Eye (tissue), 1 donor: ENCODE measurements around the gene KRTAP9-6.
"Not testable (repeated sequence)": the region's sequence is repeated elsewhere in the genome, so short reads cannot be mapped to it uniquely, and the experiment has no call there.

Experiments
- DNase-seq: peaks from one replicate; pipeline ENCODE4 v3.0.0-alpha.2; 2015

Gene KRTAP9-6, protein sequence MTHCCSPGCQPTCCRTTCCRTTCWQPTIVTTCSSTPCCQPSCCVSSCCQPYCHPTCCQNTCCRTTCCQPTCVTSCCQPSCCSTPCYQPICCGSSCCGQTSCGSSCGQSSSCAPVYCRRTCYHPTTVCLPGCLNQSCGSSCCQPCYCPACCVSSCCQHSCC

DNA sequence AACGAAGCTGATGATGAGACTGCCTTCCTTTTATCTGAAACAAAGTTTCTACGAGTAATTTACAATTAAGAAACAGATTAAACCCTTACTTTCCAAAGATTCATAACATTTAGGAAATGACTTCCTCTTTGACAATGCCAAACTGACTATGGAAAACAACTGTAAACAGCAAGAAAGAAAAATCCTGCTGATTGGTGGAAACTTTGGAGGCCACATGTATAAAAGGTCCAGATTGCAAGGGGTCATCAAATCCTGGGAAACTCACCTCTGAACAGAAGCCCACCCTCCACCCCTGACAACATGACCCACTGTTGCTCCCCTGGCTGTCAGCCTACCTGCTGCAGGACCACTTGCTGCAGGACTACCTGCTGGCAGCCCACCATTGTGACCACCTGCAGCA, at the start of gene KRTAP9-6:
KRTAP9-6 (plus strand) TSS at position 301 of the 400 bp plus-strand sequence; CDS start at position 301, 0 bp downstream.
- no peak for DNase-seq

DNA sequence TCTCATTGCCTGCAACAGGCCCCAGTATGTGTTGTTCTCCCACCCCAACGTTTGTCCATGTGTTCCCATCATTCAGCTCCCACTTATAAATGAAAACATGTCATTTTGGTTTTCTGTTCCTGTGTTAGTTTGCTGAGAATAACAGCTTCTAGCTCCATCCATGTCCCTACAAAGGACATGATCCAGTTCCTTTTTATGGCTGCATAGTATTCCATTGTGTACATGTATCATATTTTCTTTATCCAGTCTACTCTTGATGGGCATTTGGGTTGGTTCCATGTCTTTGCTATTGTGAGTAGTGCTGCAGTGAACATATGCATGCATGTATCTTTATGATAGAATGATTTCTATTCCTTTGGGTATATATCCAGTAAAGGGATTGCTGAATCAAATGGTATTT, 49.5 kb upstream of the KRTAP9-6 start:
- DNase-seq, result no peak

DNA sequence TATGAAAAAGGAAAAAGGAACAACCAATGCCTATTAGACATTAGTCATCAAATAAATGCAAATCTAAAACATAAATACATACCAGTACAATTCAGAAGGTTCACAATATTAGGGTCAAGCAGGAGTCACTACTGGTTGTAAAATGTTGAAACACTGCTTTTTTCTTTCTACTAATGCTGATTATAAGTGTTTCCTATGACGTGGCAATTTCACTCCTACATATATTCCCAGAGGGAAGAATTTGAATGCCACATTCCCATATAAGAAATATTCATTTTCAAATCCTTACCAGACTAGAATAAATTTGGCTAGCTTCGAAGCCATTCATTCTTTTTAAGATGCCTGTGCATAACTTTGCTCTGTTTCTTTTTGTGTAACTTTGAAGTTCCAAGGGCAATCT, 41.4 kb upstream of the KRTAP9-6 start:
- DNase-seq, result no peak

DNA sequence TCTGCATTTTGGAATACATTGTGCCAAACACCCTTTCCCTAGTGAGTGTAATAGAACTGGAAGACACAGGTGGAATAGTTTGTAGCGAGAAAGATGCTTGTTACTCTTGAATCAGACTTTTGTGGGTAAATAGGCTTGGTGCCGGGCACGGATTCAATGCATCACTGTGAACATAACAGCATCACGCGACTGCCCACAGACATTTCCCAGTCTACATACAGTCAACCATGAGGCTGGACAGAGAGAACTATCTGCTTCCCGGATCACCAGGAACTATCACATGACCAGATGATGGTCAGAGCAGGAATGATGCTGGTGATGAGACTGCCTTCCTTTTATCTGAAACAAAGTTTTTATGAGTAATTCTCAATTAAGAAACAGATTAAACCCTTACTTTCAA, 39.1 kb upstream of the KRTAP9-6 start:
- no peak for DNase-seq

DNA sequence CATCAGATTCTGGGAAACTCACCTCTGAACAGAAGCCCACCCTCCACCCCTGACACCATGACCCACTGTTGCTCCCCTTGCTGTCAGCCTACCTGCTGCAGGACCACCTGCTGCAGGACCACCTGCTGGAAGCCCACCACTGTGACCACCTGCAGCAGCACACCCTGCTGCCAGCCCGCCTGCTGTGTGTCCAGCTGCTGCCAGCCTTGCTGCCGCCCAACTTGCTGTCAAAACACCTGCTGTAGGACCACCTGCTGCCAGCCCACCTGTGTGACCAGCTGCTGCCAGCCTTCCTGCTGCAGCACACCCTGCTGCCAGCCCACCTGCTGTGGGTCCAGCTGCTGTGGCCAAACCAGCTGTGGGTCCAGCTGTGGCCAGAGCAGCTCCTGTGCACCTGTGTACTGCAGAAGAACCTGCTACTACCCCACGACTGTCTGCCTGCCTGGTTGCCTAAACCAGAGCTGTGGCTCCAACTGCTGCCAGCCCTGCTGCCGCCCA, 38.5 kb upstream of the KRTAP9-6 start, which contains the start of gene KRTAP9-2:
KRTAP9-2 (plus strand) TSS at position 51 of the 498 bp plus-strand sequence; CDS start at position 58, 7 bp downstream.
- not testable (repeated sequence) for DNase-seq

DNA sequence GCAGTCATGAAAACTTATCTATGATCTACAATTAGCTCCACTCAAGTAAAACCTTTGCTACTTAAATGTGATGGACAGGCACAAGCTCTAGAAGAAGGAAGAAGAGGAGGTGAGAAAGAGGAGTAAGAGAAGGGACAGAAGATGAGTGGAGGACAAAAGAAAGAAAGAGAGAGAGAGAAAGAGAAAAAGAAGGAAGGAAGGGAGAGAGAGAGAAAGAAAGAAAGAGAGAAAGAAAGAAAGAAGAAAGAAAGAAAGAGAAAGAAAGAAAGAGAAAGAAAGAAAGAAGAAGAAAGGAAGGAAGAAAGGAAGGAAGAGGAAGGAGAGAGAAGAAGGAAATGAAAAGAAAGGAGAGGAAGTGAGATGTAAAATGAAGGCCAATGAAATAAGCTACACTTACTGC, 35.1 kb upstream of the KRTAP9-6 start:
- no peak for DNase-seq

- no peak for DNase-seq
These were observed 33.4 kb upstream of the KRTAP9-6 start for GRCh38 chr17:41231731-41232130.

DNA sequence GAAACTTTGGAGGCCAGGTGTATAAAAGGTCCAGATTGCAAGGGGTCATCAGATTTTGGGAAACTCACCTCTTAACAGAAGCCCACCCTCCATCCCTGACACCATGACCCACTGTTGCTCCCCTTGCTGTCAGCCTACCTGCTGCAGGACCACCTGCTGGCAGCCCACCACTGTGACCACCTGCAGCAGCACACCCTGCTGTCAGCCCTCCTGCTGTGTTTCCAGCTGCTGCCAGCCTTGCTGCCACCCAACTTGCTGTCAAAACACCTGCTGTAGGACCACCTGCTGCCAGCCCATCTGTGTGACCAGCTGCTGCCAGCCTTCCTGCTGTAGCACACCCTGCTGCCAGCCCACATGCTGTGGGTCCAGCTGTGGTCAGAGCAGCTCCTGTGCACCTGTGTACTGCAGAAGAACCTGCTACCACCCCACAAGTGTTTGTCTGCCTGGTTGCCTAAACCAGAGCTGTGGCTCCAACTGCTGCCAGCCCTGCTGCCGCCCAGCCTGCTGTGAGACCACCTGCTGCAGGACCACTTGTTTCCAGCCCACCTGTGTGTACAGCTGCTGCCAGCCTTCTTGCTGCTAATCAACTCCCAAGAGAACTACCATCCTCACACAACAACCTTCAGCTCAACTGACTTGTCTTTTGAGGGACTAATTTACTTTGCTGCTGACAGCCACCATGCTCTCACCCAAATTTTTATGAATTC, 32.6 kb upstream of the KRTAP9-6 start, which contains the start of gene KRTAP9-3:
KRTAP9-3 (plus strand) TSS at position 51 of the 707 bp plus-strand sequence; CDS start at position 104, 53 bp downstream.
- not testable (repeated sequence) for DNase-seq

DNA sequence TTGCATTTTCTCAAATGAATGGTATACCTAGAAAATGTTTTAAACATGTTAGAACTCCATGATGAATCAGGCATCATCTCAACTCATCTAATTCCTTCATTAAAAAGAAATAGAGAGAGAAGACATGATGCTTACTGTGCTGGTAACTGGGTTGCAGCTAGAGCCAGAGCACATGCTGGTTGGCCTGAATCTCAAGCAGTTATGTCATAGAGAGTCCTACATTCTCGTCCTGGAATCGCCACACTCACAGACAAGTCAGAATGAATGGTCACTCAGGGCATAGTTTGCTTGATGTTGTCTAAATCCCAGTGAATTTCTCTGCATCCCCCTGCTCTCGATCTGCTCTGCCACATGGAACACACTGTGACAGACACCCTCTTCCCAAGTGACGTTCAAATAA, 28.1 kb upstream of the KRTAP9-6 start:
- not testable (repeated sequence) for DNase-seq

- DNase-seq, result not testable (repeated sequence)
These were observed 27.2 kb upstream of the KRTAP9-6 start, which contains the start of gene KRTAP9-8 for GRCh38 chr17:41237949-41238437. Gene KRTAP9-8, plus strand, starts transcription at chr17:41237999. Its CDS starts 53 bp downstream, at chr17:41238052.

- not testable (repeated sequence) for DNase-seq
These were observed 18.0 kb upstream of the KRTAP9-6 start for GRCh38 chr17:41246995-41247787.

DNA sequence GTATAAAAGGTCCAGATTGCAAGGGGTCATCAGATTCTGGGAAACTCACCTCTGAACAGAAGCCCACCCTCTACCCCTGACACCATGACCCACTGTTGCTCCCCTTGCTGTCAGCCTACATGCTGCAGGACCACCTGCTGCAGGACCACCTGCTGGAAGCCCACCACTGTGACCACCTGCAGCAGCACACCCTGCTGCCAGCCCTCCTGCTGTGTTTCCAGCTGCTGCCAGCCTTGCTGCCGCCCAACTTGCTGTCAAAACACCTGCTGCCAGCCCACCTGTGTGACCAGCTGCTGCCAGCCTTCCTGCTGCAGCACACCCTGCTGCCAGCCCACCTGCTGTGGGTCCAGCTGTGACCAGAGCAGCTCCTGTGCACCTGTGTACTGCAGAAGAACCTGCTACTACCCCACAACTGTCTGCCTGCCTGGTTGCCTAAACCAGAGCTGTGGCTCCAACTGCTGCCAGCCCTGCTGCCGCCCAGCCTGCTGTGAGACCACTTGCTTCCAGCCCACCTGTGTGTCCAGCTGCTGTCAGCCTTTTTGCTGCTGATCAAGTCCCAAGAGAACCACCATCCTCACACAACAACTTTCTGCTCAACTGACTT, 15.4 kb upstream of the KRTAP9-6 start, which contains the start of gene KRTAP9-4:
KRTAP9-4 (plus strand) TSS at position 51 of the 604 bp plus-strand sequence; CDS start at position 85, 34 bp downstream.
- DNase-seq, result not testable (repeated sequence)

GRCh38 chr17:41251261-41251660, 13.9 kb upstream of the KRTAP9-6 start:
- DNase-seq, result no peak

GRCh38 chr17:41254861-41255260, 10.3 kb upstream of the KRTAP9-6 start:
- no peak for DNase-seq

DNA sequence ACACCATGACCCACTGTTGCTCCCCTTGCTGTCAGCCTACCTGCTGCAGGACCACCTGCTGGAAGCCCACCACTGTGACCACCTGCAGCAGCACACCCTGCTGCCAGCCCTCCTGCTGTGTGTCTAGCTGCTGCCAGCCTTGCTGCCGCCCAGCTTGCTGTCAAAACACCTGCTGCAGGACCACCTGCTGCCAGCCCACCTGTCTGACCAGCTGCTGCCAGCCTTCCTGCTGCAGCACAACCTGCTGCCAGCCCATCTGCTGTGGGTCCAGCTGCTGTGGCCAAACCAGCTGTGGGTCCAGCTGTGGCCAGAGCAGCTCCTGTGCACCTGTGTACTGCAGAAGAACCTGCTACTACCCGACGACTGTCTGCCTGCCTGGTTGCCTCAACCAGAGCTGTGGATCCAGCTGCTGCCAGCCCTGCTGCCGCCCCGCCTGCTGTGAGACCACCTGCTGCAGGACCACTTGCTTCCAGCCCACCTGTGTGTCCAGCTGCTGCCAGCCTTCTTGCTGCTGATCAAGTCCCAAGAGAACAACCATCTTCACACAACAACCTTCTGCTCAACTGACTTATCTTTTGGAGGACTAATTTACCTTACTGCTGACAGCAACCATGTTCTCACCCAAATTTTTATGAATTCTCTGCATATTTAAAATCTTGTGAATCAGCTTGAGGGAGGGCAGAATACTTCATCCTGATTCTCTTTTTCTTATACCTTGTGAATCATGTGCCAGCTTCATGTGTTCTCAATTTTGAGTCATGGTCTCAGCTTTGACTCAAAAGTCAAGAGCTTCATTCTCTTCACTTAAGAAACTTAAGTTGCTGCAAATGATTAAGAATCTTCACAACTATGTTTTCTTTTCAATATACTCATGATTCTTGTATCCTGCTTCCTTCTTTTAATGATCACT, 9.5 kb upstream of the KRTAP9-6 start, which contains the start of gene KRTAP9-9:
KRTAP9-9 (plus strand) TSS at position 4 of the 910 bp plus-strand sequence.
- not testable (repeated sequence) for DNase-seq

- DNase-seq, result no peak
These were observed 8.9 kb upstream of the KRTAP9-6 start for GRCh38 chr17:41256291-41256685.

GRCh38 chr17:41258406-41258805, 6.8 kb upstream of the KRTAP9-6 start:
- DNase-seq, result no peak

GRCh38 chr17:41263212-41263611, 2.0 kb upstream of the KRTAP9-6 start:
- no peak for DNase-seq

DNA sequence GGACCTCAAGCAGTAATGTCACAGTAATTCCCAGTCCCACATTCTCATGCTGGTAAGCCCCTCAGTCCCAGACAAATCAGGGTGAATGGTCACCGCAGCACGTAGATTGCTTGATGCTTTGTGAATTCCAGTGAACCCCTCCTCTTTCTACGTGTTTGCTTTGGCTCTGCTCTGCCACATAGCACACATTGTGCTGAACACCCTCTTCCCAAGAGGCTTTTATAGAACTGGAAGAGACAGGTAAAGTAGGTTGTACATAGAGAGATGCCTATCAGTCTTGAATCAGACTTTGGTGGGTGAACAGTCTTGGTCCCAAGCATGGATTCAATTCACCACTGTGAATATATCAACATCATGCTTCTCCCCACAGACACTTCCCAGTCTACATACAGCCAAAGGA, 579 bp upstream of the KRTAP9-6 start:
- DNase-seq, result no peak

- no peak for DNase-seq
These were observed 2.5 kb downstream of the KRTAP9-6 start for GRCh38 chr17:41267711-41268110.

GRCh38 chr17:41271323-41271722, 6.1 kb downstream of the KRTAP9-6 start:
- DNase-seq, result not testable (repeated sequence)
